ENCODE results near the gene PLEKHA7. TPM values are rescaled to one million over a fixed set of nuclear protein-coding genes. Genes with fewer than 3 reads are reported as not detected.

The PLEKHA7 gene
- total RNA-seq, 6 donors from 2014 or later: 27.5 to 87.0 (median 48.6) TPM

DNA sequence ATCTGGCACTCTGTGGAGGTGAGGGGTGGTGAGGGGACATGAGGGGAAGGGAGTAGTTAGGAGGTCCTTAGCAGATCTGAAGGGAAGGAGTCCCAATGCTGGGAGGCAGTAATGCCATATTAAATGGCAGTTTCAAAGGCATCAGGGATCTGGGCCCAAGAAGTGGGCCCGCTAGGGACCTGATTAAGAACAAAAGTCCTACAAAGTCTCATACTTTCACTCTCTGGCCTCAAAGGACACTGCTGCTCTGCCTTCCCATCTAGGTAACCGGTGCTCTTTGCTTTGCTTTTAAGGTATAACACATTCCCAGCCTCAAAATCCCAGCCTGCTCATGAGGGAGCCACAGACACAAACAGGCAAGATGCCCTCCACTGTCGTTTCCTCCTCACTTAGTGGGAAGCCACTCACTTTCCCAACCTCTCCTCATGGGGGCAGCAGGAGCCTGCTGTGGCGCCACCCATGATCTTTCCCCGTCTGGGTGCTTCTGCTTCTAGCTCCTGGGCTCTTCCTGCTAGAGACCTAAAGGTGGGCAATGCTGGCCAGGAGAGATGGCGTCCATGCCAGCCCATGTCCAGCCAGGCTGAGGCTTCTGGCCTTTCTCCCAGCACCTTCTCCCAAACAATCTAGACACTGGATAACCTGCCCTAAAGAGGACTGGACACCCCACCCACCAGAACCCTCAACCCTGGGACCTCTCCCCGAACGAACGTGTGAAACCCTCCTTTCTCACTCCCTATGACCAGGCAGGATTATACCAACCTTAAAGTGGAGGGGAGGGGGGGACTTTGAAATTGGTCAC, 68.3 kb downstream of the PLEKHA7 start:
- DNase-seq (peak in 1 of 2 donors; percentile 69), ATAC-seq (ENCODE audit: low FRiP score in 2 of 2) (peak; percentile 75 to 87)
- H3K9me3 ChIP-seq: no peaks in the 10 kb centered on the region
- no peaks in the 10 kb centered on the region for H3K36me3 ChIP-seq
- H3K4me1 ChIP-seq: peaks cover 0 to 9% (median 0%) of the 10 kb centered on the region in 4 donors
- H3K27ac ChIP-seq: peak overlapping the region in 1 of 4 donors; percentile 10
- H3K4me3 ChIP-seq: no peak overlapping the region
- no peaks in the 10 kb centered on the region for H3K27me3 ChIP-seq
- WGBS, 2 donors: 45 to 49% methylated on average over 8 to 9 of the region's 9 CpGs
- no peak for TF ChIP-seq POLR2A (IDR thresholded peaks at IDR 0.05)
- TF ChIP-seq, protein P1, sequence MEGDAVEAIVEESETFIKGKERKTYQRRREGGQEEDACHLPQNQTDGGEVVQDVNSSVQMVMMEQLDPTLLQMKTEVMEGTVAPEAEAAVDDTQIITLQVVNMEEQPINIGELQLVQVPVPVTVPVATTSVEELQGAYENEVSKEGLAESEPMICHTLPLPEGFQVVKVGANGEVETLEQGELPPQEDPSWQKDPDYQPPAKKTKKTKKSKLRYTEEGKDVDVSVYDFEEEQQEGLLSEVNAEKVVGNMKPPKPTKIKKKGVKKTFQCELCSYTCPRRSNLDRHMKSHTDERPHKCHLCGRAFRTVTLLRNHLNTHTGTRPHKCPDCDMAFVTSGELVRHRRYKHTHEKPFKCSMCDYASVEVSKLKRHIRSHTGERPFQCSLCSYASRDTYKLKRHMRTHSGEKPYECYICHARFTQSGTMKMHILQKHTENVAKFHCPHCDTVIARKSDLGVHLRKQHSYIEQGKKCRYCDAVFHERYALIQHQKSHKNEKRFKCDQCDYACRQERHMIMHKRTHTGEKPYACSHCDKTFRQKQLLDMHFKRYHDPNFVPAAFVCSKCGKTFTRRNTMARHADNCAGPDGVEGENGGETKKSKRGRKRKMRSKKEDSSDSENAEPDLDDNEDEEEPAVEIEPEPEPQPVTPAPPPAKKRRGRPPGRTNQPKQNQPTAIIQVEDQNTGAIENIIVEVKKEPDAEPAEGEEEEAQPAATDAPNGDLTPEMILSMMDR (IDR thresholded peaks at IDR 0.05): peak in 5 of 6 experiments; percentile 40 to 70 (median 66)

- Histone ChIP-seq H3K4me1 (peaks cover 0 to 9% (median 0%) of the 10 kb centered on the region in 4 donors), H3K27ac (no peak overlapping the region), H3K27me3 (no peaks in the 10 kb centered on the region), H3K36me3 (no peaks in the 10 kb centered on the region), H3K4me3 (no peak overlapping the region), H3K9me3 (no peaks in the 10 kb centered on the region)
- no peak for DNase-seq
- ATAC-seq (ENCODE audit: low FRiP score in 2 of 2): no peak
- 85 to 92% methylated on average over 3 of the region's 3 CpGs for WGBS, 2 donors
- TF ChIP-seq EP300 (IDR thresholded peaks at IDR 0.05): no peak
- no peak for TF ChIP-seq POLR2AphosphoS5 (IDR thresholded peaks at IDR 0.05)
- TF ChIP-seq, protein P1 (IDR thresholded peaks at IDR 0.05): no peak
- TF ChIP-seq POLR2A (IDR thresholded peaks at IDR 0.05): no peak
These were observed 71.3 kb downstream of the PLEKHA7 start for GRCh38 chr11:16942911-16943310.

- H3K36me3 ChIP-seq: no peaks in the 10 kb centered on the region
- H3K9me3 ChIP-seq: no peaks in the 10 kb centered on the region
- no peak for ATAC-seq (ENCODE audit: low FRiP score in 2 of 2)
- peaks cover 0 to 9% (median 0%) of the 10 kb centered on the region in 4 donors for H3K4me1 ChIP-seq
- TF ChIP-seq, protein P1 (IDR thresholded peaks at IDR 0.05): no peak
- no peak for TF ChIP-seq EP300 (IDR thresholded peaks at IDR 0.05)
- TF ChIP-seq POLR2A (IDR thresholded peaks at IDR 0.05): no peak
- TF ChIP-seq POLR2AphosphoS5 (IDR thresholded peaks at IDR 0.05): no peak
- H3K4me3 ChIP-seq: no peak overlapping the region
- no peak for DNase-seq
- 73 to 80% methylated on average over 4 of the region's 4 CpGs for WGBS, 2 donors
- no peaks in the 10 kb centered on the region for H3K27me3 ChIP-seq
- no peak overlapping the region for H3K27ac ChIP-seq
These were observed 71.9 kb downstream of the PLEKHA7 start for GRCh38 chr11:16942342-16942741.

DNA sequence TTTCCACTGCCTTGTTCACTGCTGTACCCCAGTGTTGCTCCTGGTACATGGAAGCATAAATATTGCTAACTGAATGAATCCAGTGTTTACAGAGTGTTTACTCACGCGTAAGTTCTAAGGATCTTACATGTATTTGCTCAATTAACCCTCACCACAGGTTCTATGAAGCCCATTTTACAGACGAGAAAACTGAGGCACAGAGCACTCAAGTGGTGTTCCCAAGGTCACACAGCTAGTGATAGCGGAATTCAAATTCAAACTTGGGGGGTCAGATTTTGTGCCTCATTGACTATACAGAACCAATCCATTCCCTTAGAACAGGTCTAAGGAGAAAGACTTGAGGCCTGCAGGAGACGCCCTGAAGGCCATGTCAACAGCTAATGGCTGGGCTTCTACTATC, 72.3 kb downstream of the PLEKHA7 start:
- Histone ChIP-seq H3K27ac (no peak overlapping the region), H3K4me3 (no peak overlapping the region), H3K27me3 (no peaks in the 10 kb centered on the region), H3K9me3 (no peaks in the 10 kb centered on the region), H3K36me3 (no peaks in the 10 kb centered on the region), H3K4me1 (peaks cover 0 to 9% (median under 1%) of the 10 kb centered on the region in 4 donors)
- TF ChIP-seq POLR2A (IDR thresholded peaks at IDR 0.05): no peak
- TF ChIP-seq POLR2AphosphoS5 (IDR thresholded peaks at IDR 0.05): no peak
- no peak for TF ChIP-seq EP300 (IDR thresholded peaks at IDR 0.05)
- TF ChIP-seq, protein P1 (IDR thresholded peaks at IDR 0.05): no peak
- no peak for DNase-seq
- 76 to 80% methylated on average over 5 of the region's 5 CpGs for WGBS, 2 donors
- no peak for ATAC-seq (ENCODE audit: low FRiP score in 2 of 2)

DNA sequence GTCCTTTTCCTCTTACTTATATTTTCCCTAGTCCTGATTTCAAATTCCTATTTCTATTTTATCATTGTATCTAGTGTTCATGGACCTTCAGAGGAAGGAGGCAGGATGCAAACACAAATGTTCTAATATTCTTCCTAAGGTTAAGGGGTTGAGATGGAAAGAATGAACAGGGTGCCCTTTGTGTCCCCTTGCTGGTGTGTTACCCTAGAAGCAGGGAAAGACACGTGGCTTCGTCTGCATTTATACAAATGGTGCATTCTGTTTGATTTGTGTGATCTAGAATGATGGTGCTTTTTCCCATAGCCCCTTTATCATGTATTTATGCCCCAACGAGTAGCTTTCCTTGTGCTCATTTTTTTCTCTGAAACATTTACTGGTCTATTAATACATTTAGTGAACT, 76.2 kb downstream of the PLEKHA7 start:
- Histone ChIP-seq H3K4me3 (no peak overlapping the region), H3K27ac (no peak overlapping the region), H3K4me1 (peaks cover 0 to 9% (median 3%) of the 10 kb centered on the region in 4 donors), H3K27me3 (no peaks in the 10 kb centered on the region), H3K9me3 (no peaks in the 10 kb centered on the region), H3K36me3 (no peaks in the 10 kb centered on the region)
- WGBS, 2 donors: 64 to 74% methylated on average over 3 of the region's 3 CpGs
- ATAC-seq (ENCODE audit: low FRiP score in 2 of 2): no peak
- no peak for TF ChIP-seq POLR2A (IDR thresholded peaks at IDR 0.05)
- TF ChIP-seq POLR2AphosphoS5 (IDR thresholded peaks at IDR 0.05): no peak
- no peak for TF ChIP-seq EP300 (IDR thresholded peaks at IDR 0.05)
- TF ChIP-seq, protein P1 (IDR thresholded peaks at IDR 0.05): no peak
- no peak for DNase-seq

Measured in upper lobe of left lung (tissue), 6 donors.